Stimulated activated naive B cell treated with anti-CD40 and anti-IgM and Interleukin-4, amounts not matched to agents 10 μg/mL and 1 μg/mL and 100 μg/mL, for 72 hours (primary cell): Measurements from ENCODE around the gene FAM3C.
"Not testable (repeated sequence)": the region's sequence is repeated elsewhere in the genome, so short reads cannot be mapped to it uniquely, and the experiment has no call there.

ENCODE experiments used
- ATAC-seq, 2 donors: fragments of 150-1000 bp; cut with Tn5 transposase; replicated peaks; 2 replicates each; pipeline ENCODE4 v1.10.0; 2021; ENCODE audit warnings: moderate library complexity in 1 of 2
- DNase-seq: peaks from one replicate; pipeline ENCODE4 v3.0.0; 2021
- H3K27ac Mint-ChIP-seq: one replicate; pipeline ENCODE4 v1.8.0; 2022; ENCODE audit warnings: mild to moderate bottlenecking, mixed read lengths
- H3K27me3 Mint-ChIP-seq, 2 donors: one replicate each; pipeline ENCODE4 v1.8.0; 2022; ENCODE audit warnings: mixed read lengths in 2 of 2
- H3K36me3 Mint-ChIP-seq, 2 donors: one replicate each; pipeline ENCODE4 v1.8.0; 2022; ENCODE audit warnings: mixed read lengths in 2 of 2, mild to moderate bottlenecking in 1 of 2
- H3K4me1 Mint-ChIP-seq, 2 donors: one replicate each; pipeline ENCODE4 v1.8.0; 2022; ENCODE audit warnings: mixed read lengths in 2 of 2, mild to moderate bottlenecking in 1 of 2
- H3K4me3 Mint-ChIP-seq, 2 donors: one replicate each; pipeline ENCODE4 v1.8.0; 2022; ENCODE audit warnings: mild to moderate bottlenecking in 2 of 2, mixed read lengths in 2 of 2, moderate library complexity in 1 of 2
- H3K9me3 Mint-ChIP-seq, 2 donors: one replicate each; pipeline ENCODE4 v1.8.0; 2022; ENCODE audit warnings: mixed read lengths in 2 of 2, mild to moderate bottlenecking in 1 of 2

The FAM3C gene

GRCh38 chr7:121327671-121328070, 68.4 kb downstream of the FAM3C start:
- no peak overlapping the region for H3K4me3 Mint-ChIP-seq
- H3K9me3 Mint-ChIP-seq = no peaks in the 10 kb centered on the region
- DNase-seq (no peak), ATAC-seq (no peak)
- no peak overlapping the region for H3K27ac Mint-ChIP-seq
- peaks cover 28 to 38% of the 10 kb centered on the region in 2 donors for H3K4me1 Mint-ChIP-seq
- peaks cover 0 to 7% of the 10 kb centered on the region in 2 donors for H3K27me3 Mint-ChIP-seq
- peaks cover 10 to 17% of the 10 kb centered on the region in 2 donors for H3K36me3 Mint-ChIP-seq

GRCh38 chr7:121323515-121324302, 72.4 kb downstream of the FAM3C start:
- DNase-seq (no peak), ATAC-seq (no peak)
- Mint-ChIP-seq H3K36me3 (peaks cover 12 to 21% of the 10 kb centered on the region in 2 donors), H3K4me1 (peaks cover 22 to 30% of the 10 kb centered on the region in 2 donors), H3K27ac (peak overlapping the region; percentile 5), H3K4me3 (no peak overlapping the region), H3K27me3 (peaks cover 0 to 2% of the 10 kb centered on the region in 2 donors), H3K9me3 (no peaks in the 10 kb centered on the region)

- Mint-ChIP-seq H3K27me3 (no peaks in the 10 kb centered on the region), H3K4me1 (peaks cover 11 to 21% of the 10 kb centered on the region in 2 donors), H3K4me3 (no peak overlapping the region), H3K27ac (no peak overlapping the region), H3K36me3 (peaks cover 10 to 20% of the 10 kb centered on the region in 2 donors), H3K9me3 (no peaks in the 10 kb centered on the region)
- DNase-seq (no peak), ATAC-seq (no peak)
Observed at GRCh38 chr7:121322460-121322859, 73.6 kb downstream of the FAM3C start.

GRCh38 chr7:121315170-121315569, 80.9 kb downstream of the FAM3C start:
- not testable (repeated sequence) for DNase-seq, ATAC-seq, H3K27ac Mint-ChIP-seq, H3K27me3 Mint-ChIP-seq, H3K4me3 Mint-ChIP-seq
- H3K36me3 Mint-ChIP-seq = peaks cover 23 to 36% of the 10 kb centered on the region in 2 donors
- peaks cover 28 to 42% of the 10 kb centered on the region in 2 donors for H3K4me1 Mint-ChIP-seq
- H3K9me3 Mint-ChIP-seq = peaks cover 8 to 11% of the 10 kb centered on the region in 2 donors

GRCh38 chr7:121313793-121314676, 82.1 kb downstream of the FAM3C start:
- peak; percentile 61 to 72 for ATAC-seq
- H3K4me1 Mint-ChIP-seq = peaks cover 28 to 39% of the 10 kb centered on the region in 2 donors
- H3K4me3 Mint-ChIP-seq = peak overlapping the region in 1 of 2 donors; percentile 56
- no peak for DNase-seq
- H3K27me3 Mint-ChIP-seq = no peaks in the 10 kb centered on the region
- H3K9me3 Mint-ChIP-seq = peaks cover 11 to 13% of the 10 kb centered on the region in 2 donors
- peak overlapping the region; percentile 48 for H3K27ac Mint-ChIP-seq
- H3K36me3 Mint-ChIP-seq = peaks cover 26 to 45% of the 10 kb centered on the region in 2 donors

GRCh38 chr7:121313220-121313792, 82.8 kb downstream of the FAM3C start:
- H3K27ac Mint-ChIP-seq = peak overlapping the region; percentile 81

GRCh38 chr7:121307021-121307574, 89.0 kb downstream of the FAM3C start:
- DNase-seq = no peak
- H3K36me3 Mint-ChIP-seq = peaks cover 28 to 59% of the 10 kb centered on the region in 2 donors

More at GRCh38 chr7:121313220-121313792, 82.8 kb downstream of the FAM3C start:
- Mint-ChIP-seq H3K4me1 (peaks cover 26 to 35% of the 10 kb centered on the region in 2 donors), H3K36me3 (peaks cover 30 to 50% of the 10 kb centered on the region in 2 donors), H3K4me3 (peak overlapping the region; percentile 2 to 56), H3K9me3 (peaks cover 11 to 13% of the 10 kb centered on the region in 2 donors), H3K27me3 (no peaks in the 10 kb centered on the region)
- DNase-seq (no peak), ATAC-seq (peak; percentile 34 to 52)

GRCh38 chr7:121306565-121306964, 89.5 kb downstream of the FAM3C start:
- Mint-ChIP-seq H3K4me1 (peaks cover 15 to 30% of the 10 kb centered on the region in 2 donors), H3K36me3 (peaks cover 28 to 62% of the 10 kb centered on the region in 2 donors), H3K9me3 (peaks cover 9 to 13% of the 10 kb centered on the region in 2 donors), H3K27ac (no peak overlapping the region), H3K27me3 (no peaks in the 10 kb centered on the region), H3K4me3 (no peak overlapping the region)
- ATAC-seq (no peak), DNase-seq (no peak)

More at GRCh38 chr7:121307021-121307574, 89.0 kb downstream of the FAM3C start:
- peak in 1 of 2 donors; percentile 28 for ATAC-seq
- Mint-ChIP-seq H3K4me3 (no peak overlapping the region), H3K27me3 (no peaks in the 10 kb centered on the region), H3K4me1 (peaks cover 12 to 24% of the 10 kb centered on the region in 2 donors), H3K27ac (no peak overlapping the region), H3K9me3 (peaks cover 9 to 13% of the 10 kb centered on the region in 2 donors)

- H3K27ac Mint-ChIP-seq = no peak overlapping the region
- peaks cover 4 to 6% of the 10 kb centered on the region in 2 donors for H3K9me3 Mint-ChIP-seq
- H3K27me3 Mint-ChIP-seq = no peaks in the 10 kb centered on the region
- H3K36me3 Mint-ChIP-seq = peaks cover 20 to 54% of the 10 kb centered on the region in 2 donors
- DNase-seq (no peak), ATAC-seq (no peak)
- H3K4me3 Mint-ChIP-seq = no peak overlapping the region
- peaks cover 17 to 34% of the 10 kb centered on the region in 2 donors for H3K4me1 Mint-ChIP-seq
Observed at GRCh38 chr7:121305109-121305508, 91.0 kb downstream of the FAM3C start.

GRCh38 chr7:121304102-121304658, 91.9 kb downstream of the FAM3C start:
- Mint-ChIP-seq H3K27me3 (no peaks in the 10 kb centered on the region), H3K27ac (no peak overlapping the region), H3K4me1 (peaks cover 17 to 34% of the 10 kb centered on the region in 2 donors), H3K4me3 (no peak overlapping the region), H3K36me3 (peaks cover 19 to 47% of the 10 kb centered on the region in 2 donors), H3K9me3 (peaks cover 0 to 6% of the 10 kb centered on the region in 2 donors)
- DNase-seq (no peak), ATAC-seq (no peak)

GRCh38 chr7:121303422-121304101, 92.5 kb downstream of the FAM3C start:
- no peak overlapping the region for H3K4me3 Mint-ChIP-seq
- no peaks in the 10 kb centered on the region for H3K27me3 Mint-ChIP-seq
- peaks cover 0 to 6% of the 10 kb centered on the region in 2 donors for H3K9me3 Mint-ChIP-seq
- ATAC-seq (no peak), DNase-seq (no peak)
- no peak overlapping the region for H3K27ac Mint-ChIP-seq
- H3K4me1 Mint-ChIP-seq = peaks cover 17 to 34% of the 10 kb centered on the region in 2 donors
- H3K36me3 Mint-ChIP-seq = peaks cover 15 to 41% of the 10 kb centered on the region in 2 donors

GRCh38 chr7:121302214-121302745, 93.8 kb downstream of the FAM3C start:
- peaks cover 0 to 6% of the 10 kb centered on the region in 2 donors for H3K9me3 Mint-ChIP-seq
- DNase-seq = peak; percentile 19
- H3K4me3 Mint-ChIP-seq = no peak overlapping the region
- H3K4me1 Mint-ChIP-seq = peaks cover 16 to 33% of the 10 kb centered on the region in 2 donors
- peak overlapping the region; percentile 79 for H3K27ac Mint-ChIP-seq
- H3K36me3 Mint-ChIP-seq = peaks cover 12 to 34% of the 10 kb centered on the region in 2 donors
- ATAC-seq = peak; percentile 93 to 96
- H3K27me3 Mint-ChIP-seq = no peaks in the 10 kb centered on the region
